ENCODE measurements around the gene DNASE1L1.
A peak's percentile ranks its signal among the peaks of the same experiment; 100 is the strongest.

Gene DNASE1L1

DNA sequence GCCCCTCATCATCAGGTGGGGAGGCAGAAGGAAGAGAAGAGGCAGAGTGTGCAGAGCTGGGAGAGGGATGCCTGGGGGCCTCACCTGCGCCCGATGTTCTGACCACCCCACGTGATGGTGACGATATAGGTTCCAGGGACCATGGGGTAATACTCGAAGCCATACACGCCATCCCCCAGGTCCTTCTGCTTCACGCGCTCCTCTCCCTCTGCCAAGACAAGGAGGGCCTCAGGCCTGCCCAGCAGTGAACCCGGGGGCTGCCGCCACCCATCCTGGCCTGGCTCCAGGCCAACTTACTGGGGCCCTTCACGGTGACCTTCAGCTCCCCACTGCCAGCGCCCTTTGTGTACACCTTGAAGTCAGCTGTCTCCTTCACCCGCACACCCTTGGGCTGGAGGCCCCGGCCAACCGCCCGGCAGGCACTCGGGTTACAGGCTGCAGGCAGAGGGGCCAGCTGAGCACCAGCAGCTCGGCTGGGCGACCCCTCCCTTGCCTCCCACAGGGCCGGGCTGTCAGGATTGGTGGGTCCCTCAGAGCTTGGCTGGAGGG lies 43.9 kb downstream of the DNASE1L1 start:
- Mint-ChIP-seq H3K4me1 (peaks cover 31% of the 10 kb centered on the region), H3K4me3 (peak overlapping the region; percentile 24), H3K9me3 (no peaks in the 10 kb centered on the region), H3K27ac (no peak overlapping the region), H3K36me3 (ENCODE audit: low read depth) (peaks cover 26% of the 10 kb centered on the region), H3K27me3 (no peaks in the 10 kb centered on the region)
- ATAC-seq = no peak
- no peak for DNase-seq

DNA sequence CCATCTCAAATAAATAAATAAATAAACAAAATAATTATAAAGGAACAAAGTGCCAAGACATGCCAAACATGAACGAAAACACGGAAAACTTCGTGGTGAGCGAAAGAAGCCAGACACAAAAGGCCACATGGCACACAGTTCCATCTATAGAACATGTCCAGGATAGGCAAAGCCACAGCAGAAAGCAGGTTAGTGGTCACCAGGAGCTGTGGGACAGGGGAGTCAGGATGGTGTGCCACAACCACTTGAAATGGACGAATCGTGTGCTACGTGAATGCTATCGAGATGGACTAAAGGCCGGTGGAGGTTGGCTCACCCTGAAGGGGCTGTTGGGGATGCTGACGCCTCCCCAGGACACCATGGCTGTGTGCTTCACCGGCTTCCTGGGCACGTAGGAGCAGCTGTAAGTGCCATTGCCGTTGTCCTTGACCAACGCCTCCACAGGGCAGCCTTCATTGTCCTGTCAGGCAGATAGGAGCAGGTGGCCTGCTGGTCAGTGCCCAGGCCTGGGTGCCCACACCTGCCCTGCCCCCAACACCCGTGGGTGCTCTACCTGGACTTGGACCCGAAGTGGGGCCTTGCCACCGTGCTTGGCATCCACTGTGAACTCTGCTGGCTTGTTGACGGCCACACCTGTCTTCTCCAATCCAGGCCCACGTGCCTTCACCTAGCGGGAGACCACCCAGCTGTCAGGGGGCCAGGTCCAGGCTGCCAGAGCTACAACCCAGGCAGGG lies 45.2 kb downstream of the DNASE1L1 start:
- no peaks in the 10 kb centered on the region for H3K27me3 Mint-ChIP-seq
- no peak overlapping the region for H3K4me3 Mint-ChIP-seq
- H3K9me3 Mint-ChIP-seq = no peaks in the 10 kb centered on the region
- H3K36me3 Mint-ChIP-seq (ENCODE audit: low read depth) = peaks cover 23% of the 10 kb centered on the region
- DNase-seq = no peak
- H3K27ac Mint-ChIP-seq = no peak overlapping the region
- no peak for ATAC-seq
- peaks cover 29% of the 10 kb centered on the region for H3K4me1 Mint-ChIP-seq

DNA sequence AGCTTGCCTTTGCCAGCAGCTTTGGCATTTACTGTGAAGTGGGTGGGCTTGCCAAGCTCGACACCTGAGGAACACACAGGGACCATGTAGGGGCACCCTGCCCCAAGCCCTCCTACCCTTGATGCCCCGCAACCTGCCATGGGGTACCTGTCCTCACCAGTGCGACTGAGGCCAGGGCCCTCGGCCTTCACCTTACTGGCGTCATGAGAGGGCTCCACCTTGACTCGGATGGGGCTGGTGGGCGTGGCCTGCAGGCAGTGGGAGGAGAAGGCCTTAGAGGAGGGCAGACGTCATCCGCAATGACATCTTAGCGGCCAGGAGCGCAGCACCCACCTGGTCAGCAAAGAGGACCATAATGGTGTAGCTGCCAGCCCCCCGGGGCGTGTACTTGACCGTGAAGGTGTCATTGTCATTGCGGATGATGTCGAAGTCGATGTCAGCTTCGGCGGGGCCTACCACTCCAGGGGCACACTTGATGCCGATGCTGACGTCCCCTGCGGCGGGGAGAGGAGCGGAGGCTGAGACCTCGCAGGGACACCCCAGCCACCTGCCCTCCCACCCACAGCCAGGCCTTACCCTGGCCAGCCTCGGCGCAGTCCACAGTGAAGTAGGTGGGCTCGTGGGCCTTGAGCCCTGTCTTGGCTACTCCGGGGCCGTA lies 46.8 kb downstream of the DNASE1L1 start:
- ATAC-seq = no peak
- no peak overlapping the region for H3K4me3 Mint-ChIP-seq

DNA sequence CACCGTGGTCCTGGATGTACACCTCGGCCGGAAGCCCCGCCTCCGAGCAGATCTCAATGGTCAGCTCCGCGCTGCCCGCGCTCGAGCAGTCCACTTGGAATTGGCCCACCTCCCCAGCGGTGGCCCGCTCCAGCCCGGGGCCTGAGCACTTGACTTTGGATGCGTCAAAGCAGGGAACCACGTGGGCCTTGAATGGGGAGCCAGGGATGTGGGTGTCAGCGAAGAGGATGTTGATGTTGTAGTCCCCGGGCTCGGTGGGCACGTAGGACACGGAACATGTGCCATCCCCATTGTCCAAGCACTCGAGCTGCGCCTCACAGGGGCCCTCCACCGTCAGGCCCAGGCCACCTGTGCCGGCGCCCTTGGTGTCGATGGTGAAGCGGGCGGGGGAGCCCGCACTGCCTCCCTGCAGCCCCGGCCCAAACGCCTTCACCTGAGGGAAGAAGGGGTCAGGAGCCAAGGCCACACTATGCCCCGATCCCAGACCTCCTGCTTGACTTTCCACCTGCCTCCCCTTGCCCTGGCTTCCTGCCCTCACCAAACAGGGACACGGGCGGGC lies 48.8 kb downstream of the DNASE1L1 start:
- H3K27ac Mint-ChIP-seq = no peak overlapping the region
- no peaks in the 10 kb centered on the region for H3K27me3 Mint-ChIP-seq

More for the DNA sequence above, 46.8 kb downstream of the DNASE1L1 start:
- Mint-ChIP-seq H3K27ac (no peak overlapping the region), H3K4me1 (peaks cover 31% of the 10 kb centered on the region), H3K9me3 (no peaks in the 10 kb centered on the region), H3K27me3 (no peaks in the 10 kb centered on the region), H3K36me3 (ENCODE audit: low read depth) (peaks cover 30% of the 10 kb centered on the region)
- no peak for DNase-seq

DNA sequence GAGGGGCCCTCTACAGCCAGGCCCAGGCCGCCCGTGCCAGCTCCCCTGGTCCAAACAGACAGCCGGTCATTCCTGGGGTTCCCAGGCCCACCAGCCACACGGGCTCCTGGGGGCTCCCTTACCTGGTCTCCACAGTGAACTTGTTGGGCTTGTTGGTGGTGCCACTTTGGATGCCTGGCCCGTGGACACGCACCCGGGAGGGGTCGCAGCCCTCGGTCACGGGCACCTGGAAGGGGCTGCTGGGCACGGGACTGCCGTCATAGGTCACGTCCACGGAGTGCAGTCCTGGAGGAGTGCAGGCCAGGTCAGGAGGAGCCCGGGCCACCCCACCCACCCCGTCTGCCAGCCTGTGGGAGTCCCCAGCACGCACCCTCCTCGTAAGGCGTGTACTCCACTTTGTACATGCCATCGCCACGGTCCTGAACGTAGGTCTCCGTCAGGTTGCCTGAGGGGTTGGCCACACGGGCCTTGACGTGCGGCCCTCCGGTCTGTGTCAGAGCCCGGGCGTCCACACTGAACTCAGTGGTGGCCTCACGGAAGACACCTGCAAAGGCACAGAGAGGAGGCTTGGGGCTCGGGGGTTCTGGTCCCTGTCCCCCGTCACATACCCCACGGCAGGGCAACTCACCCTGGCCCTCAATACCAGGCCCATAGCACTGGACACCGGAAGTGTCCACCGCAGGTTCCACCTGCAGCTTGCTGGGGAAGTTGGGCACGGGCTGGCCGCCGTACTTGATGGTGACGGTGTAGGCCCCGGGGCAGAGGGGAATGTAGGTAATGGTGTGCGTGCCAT lies 49.5 kb downstream of the DNASE1L1 start:
- no peak overlapping the region for H3K4me3 Mint-ChIP-seq
- no peaks in the 10 kb centered on the region for H3K27me3 Mint-ChIP-seq
- no peak overlapping the region for H3K27ac Mint-ChIP-seq
- DNase-seq (no peak), ATAC-seq (no peak)
- H3K9me3 Mint-ChIP-seq = no peaks in the 10 kb centered on the region
- H3K4me1 Mint-ChIP-seq = peaks cover 31% of the 10 kb centered on the region
- peaks cover 22% of the 10 kb centered on the region for H3K36me3 Mint-ChIP-seq (ENCODE audit: low read depth)

More for the DNA sequence above, 48.8 kb downstream of the DNASE1L1 start:
- DNase-seq = no peak
- no peak for ATAC-seq
- H3K4me3 Mint-ChIP-seq = no peak overlapping the region
- H3K4me1 Mint-ChIP-seq = peaks cover 32% of the 10 kb centered on the region
- H3K9me3 Mint-ChIP-seq = no peaks in the 10 kb centered on the region
- peaks cover 28% of the 10 kb centered on the region for H3K36me3 Mint-ChIP-seq (ENCODE audit: low read depth)

DNA sequence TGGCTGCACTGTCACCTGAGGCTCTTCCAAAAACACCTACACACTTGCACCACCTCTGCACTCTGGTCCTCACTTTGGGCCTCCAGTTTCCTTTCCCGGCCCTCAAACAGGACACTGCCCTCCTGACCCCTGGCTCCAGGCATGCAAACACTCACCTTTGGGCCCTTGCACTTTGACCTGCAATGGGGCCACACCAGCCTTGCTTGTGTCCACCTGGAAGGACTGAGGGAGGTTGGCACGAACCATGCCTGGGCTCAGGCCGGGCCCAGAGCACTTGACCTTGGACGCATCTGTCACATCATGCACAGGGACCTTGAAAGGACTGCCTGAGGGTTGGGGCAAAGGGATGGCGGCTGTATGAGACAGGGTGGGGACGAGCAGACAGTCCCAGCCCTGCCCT lies 50.2 kb downstream of the DNASE1L1 start:
- peaks cover 23% of the 10 kb centered on the region for H3K36me3 Mint-ChIP-seq (ENCODE audit: low read depth)
- DNase-seq (no peak), ATAC-seq (no peak)
- H3K27me3 Mint-ChIP-seq = no peaks in the 10 kb centered on the region
- H3K4me1 Mint-ChIP-seq = peaks cover 35% of the 10 kb centered on the region
- no peaks in the 10 kb centered on the region for H3K9me3 Mint-ChIP-seq
- peak overlapping the region; percentile 60 for H3K27ac Mint-ChIP-seq
- no peak overlapping the region for H3K4me3 Mint-ChIP-seq

DNA sequence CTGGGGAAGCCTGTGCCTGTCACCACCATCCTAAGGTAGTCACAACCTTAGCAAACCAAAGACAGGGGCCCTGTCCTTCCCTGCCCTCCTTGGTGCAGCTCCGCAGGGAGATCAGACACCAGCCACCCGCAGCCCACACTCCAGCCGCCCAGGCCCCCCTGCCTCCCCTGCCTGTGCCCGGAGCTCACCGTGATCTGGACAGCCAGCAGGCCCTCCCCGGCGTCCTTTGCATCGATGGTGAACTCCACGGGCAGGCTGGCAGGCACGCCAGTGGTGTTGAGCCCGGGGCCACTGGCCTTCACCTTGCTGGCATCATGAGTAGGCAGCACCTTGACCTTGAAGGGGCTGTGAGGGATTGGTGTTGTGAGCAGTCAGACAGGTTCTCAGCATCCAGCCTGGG lies 51.0 kb downstream of the DNASE1L1 start:
- ATAC-seq = no peak
- peaks cover 23% of the 10 kb centered on the region for H3K36me3 Mint-ChIP-seq (ENCODE audit: low read depth)
- peaks cover 38% of the 10 kb centered on the region for H3K4me1 Mint-ChIP-seq
- no peak overlapping the region for H3K27ac Mint-ChIP-seq
- no peak for DNase-seq
- H3K4me3 Mint-ChIP-seq = no peak overlapping the region
- no peaks in the 10 kb centered on the region for H3K27me3 Mint-ChIP-seq
- H3K9me3 Mint-ChIP-seq = no peaks in the 10 kb centered on the region

DNA sequence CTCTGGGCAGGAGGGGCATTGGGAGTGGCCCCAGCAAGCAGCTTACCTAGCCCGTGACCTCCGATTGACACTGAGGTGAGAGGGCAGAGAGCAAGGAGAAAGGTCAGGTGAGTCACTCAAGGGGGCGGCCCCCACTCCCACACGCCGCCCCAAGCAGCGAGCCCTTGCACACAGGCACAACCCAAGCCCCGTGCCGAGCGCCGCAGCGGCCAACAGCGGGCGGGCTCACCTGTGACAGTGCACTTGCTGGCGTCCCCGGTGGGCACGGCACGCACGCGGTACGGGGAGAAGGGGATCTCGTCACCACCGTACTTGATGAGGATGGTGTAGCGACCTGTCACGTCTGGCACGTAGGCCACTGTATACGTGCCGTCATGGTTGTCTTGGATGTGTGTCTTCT lies 51.8 kb downstream of the DNASE1L1 start:
- peak; percentile 12 for ATAC-seq
- peaks cover 36% of the 10 kb centered on the region for H3K4me1 Mint-ChIP-seq
- no peak for DNase-seq
- no peak overlapping the region for H3K27ac Mint-ChIP-seq
- peaks cover 20% of the 10 kb centered on the region for H3K36me3 Mint-ChIP-seq (ENCODE audit: low read depth)
- no peaks in the 10 kb centered on the region for H3K9me3 Mint-ChIP-seq
- no peak overlapping the region for H3K4me3 Mint-ChIP-seq
- no peaks in the 10 kb centered on the region for H3K27me3 Mint-ChIP-seq

DNA sequence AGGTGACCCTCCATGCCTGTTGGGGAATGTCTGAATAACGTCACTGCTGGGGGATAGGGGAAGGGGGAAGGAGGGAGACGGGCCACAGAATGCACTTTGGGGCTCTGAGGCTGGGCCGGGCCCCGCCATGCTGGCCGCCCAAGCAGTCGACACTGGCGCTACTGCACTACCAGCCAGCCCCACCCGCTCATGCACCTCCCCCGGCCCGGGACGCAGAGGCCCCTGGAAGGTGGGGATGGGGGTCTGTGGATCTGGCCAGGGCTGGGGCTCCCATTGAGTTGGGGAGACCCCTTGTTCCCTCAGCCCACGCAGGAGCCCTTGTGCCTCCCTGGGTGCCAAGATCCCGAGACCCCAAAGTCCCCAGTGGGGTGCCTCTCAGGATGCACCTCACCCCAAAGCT lies 52.5 kb downstream of the DNASE1L1 start:
- DNase-seq (no peak), ATAC-seq (no peak)
- peaks cover 42% of the 10 kb centered on the region for H3K4me1 Mint-ChIP-seq
- no peak overlapping the region for H3K4me3 Mint-ChIP-seq
- no peaks in the 10 kb centered on the region for H3K9me3 Mint-ChIP-seq
- H3K27ac Mint-ChIP-seq = peak overlapping the region; percentile 69
- peaks cover 24% of the 10 kb centered on the region for H3K36me3 Mint-ChIP-seq (ENCODE audit: low read depth)
- no peaks in the 10 kb centered on the region for H3K27me3 Mint-ChIP-seq

DNA sequence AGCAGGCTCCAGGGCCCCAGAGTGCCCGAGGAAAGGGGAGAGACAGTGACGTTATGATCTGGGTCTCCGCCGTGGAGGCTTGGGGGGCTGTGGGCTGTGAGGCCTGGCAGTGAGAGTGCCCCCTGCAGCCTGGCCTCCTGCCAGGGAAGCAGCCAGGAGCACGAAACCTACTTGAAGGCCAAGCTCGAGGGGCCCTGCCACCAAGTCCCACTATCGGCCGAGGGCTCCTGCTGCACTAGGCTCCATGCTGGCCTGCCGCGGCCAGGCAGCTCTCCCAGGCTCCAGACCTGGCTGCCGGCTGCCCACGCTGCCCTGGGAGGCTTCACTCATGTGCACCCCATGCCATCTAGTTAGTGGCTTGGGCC lies 53.3 kb downstream of the DNASE1L1 start:
- H3K9me3 Mint-ChIP-seq = no peaks in the 10 kb centered on the region

DNA sequence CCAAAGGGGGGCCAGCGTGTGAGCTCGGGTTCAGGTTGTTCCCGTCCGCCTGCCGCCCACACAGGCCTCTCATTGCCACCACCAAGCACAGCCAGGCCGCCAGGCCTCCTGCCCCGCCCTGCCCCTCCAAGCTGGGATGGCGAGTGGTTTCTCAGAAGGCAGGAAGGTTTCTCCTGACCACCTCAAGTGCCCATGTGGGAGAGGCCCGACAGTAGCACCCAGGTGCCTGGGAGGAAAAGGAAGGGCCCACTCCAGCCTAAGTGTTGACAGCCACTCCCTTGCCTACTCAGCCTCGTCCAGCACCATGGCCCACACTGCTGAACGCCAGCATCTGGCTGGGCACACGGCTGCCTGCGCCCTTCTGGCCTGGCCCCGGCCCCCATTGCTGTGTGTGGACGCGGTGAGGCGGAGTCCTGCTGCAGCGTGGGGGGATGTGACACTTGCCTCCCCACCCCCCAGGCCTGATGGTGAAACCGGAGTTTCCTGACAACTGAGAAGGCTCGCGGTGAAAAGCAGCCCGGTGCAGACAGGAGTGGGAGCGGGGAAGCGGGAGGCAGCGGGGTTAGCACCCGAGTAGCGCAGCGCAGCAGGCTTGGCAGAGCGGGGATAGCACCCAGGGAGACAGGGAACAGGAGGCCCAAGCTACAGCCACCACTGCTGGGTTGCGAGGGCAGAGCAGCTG lies 53.8 kb downstream of the DNASE1L1 start:
- no peak overlapping the region for H3K27ac Mint-ChIP-seq
- peaks cover 42% of the 10 kb centered on the region for H3K4me1 Mint-ChIP-seq
- H3K4me3 Mint-ChIP-seq = no peak overlapping the region
- H3K27me3 Mint-ChIP-seq = no peaks in the 10 kb centered on the region
- ATAC-seq = no peak
- DNase-seq = no peak
- H3K9me3 Mint-ChIP-seq = no peaks in the 10 kb centered on the region
- H3K36me3 Mint-ChIP-seq (ENCODE audit: low read depth) = peaks cover 23% of the 10 kb centered on the region

More for the DNA sequence above, 53.3 kb downstream of the DNASE1L1 start:
- Mint-ChIP-seq H3K36me3 (ENCODE audit: low read depth) (peaks cover 22% of the 10 kb centered on the region), H3K27ac (no peak overlapping the region), H3K4me1 (peaks cover 42% of the 10 kb centered on the region), H3K27me3 (no peaks in the 10 kb centered on the region), H3K4me3 (no peak overlapping the region)
- no peak for ATAC-seq
- DNase-seq = no peak

DNA sequence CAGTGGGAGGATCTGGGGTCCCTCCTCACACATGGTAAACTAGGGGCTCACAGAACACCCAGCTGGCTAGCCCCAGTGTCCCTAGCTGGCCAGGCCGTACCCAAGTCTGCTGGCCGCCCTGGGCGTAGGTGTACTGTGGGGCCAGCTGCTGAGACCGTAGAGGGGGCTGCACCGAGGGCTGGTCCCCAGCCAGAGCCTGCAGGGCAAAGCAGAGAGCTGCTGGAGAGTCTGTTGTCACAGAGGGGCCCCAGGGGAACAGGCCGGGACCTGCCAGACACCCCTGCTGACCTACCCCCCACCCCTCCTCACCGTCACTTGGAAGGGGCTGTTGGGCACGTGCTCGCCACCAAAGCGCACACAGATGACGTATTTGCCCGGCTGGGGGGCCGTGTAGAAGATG lies 54.5 kb downstream of the DNASE1L1 start:
- Mint-ChIP-seq H3K9me3 (no peaks in the 10 kb centered on the region), H3K4me3 (no peak overlapping the region), H3K4me1 (peaks cover 42% of the 10 kb centered on the region), H3K36me3 (ENCODE audit: low read depth) (peaks cover 28% of the 10 kb centered on the region), H3K27ac (no peak overlapping the region), H3K27me3 (no peaks in the 10 kb centered on the region)
- ATAC-seq (no peak), DNase-seq (no peak)

DNA sequence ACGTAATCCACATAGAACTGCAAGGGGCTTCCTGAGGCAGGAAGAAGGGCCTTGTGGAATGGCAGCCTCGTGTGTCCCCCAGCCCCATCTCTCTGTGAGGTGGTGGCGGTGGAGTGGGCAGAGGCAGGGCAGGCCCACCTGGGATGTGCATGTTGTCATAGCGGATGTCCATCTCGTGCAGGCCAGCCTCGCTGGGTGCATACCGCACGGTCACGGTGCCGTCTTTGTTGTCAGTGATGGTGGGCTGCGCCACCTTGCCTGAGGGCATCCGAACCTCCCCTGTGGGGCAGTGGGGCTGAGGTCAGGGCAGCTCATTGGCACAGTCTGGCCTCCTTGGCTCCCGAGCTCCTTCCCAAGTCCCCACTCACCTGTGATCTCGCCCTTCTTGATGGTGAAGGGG lies 55.0 kb downstream of the DNASE1L1 start:
- DNase-seq (no peak), ATAC-seq (no peak)
- Mint-ChIP-seq H3K27ac (peak overlapping the region; percentile 27), H3K4me1 (peaks cover 43% of the 10 kb centered on the region), H3K36me3 (ENCODE audit: low read depth) (peaks cover 29% of the 10 kb centered on the region), H3K27me3 (no peaks in the 10 kb centered on the region), H3K9me3 (no peaks in the 10 kb centered on the region), H3K4me3 (no peak overlapping the region)
